HepG2 (cell line): ENCODE results near the gene KRTAP27-1. TPM values are rescaled to one million over a fixed set of nuclear protein-coding genes. Genes with fewer than 3 reads are reported as not detected.

Experiments used
- ATAC-seq: fragments of 200-7000 bp; cut with Tn5 transposase; 3 replicates; pipeline ENCODE4 v1.9.1; 2020; ENCODE audit warnings: mild to moderate bottlenecking, moderate library complexity
- BruUV-seq: library from RNA; stranded (reverse); fragments of 400-500 nt; replicated peaks from 2 replicates; lab custom pipeline; 2021; lab: Mats Ljungman, UMichigan
- CTCF ChIA-PET: fragments of 300-600 bp; formaldehyde crosslinking; extraction: SDS; loops from one replicate; lab custom pipeline; 2021; ENCODE audit warnings: low total read pairs, inconsistent platforms, low intra/inter-chr PET ratio; lab: Yijun Ruan, JAX
- POLR2A ChIA-PET: fragments of 350-600 bp; sonication (Branson Sonifier 250); formaldehyde crosslinking; loops from one replicate; lab custom pipeline; 2020; ENCODE audit warnings: antibody characterized with exemption, inconsistent platforms; lab: Yijun Ruan, JAX
- DNase-seq: peaks from one replicate; pipeline ENCODE4 v3.0.0-alpha.2; 2015; ENCODE audit warnings: low spot score
- FAIRE-seq: peaks from 3 replicates; lab custom pipeline; 2011; peaks lifted over from hg19 to GRCh38; lab: Jason Lieb, UNC
- H2AFZ ChIP-seq: one replicate; pipeline ENCODE4 v1.6.1; 2011; ENCODE audit warnings: low read length, inconsistent platforms
- H3K27ac ChIP-seq: fragments of 300-600 bp; 3 replicates; pipeline ENCODE4 v1.8.0; 2011; ENCODE audit warnings: mixed run types, mild to moderate bottlenecking, mixed read lengths, low read length, inconsistent platforms; ENCODE audit not compliant: insufficient read depth; ENCODE audit errors: extremely low read length
- H3K27me3 ChIP-seq, 2 experiments: fragments of 200-600 bp in 1 of 2; 2 replicates in 1 of 2; 3 replicates in 1 of 2; pipeline versions ENCODE4 v1.6.0 to v1.8.0; 2011; ENCODE audit warnings: low read length in 2 of 2, mild to moderate bottlenecking in 2 of 2, moderate library complexity in 2 of 2, inconsistent platforms in 1 of 2; ENCODE audit not compliant: insufficient read depth in 2 of 2, control insufficient read depth in 1 of 2
- H3K36me3 ChIP-seq, 2 experiments: fragments of 200-600 bp in 1 of 2; replicated peaks in 1 of 2; 2 replicates in 1 of 2; 3 replicates in 1 of 2; pipeline versions ENCODE4 v1.5.1 to v1.8.0; 2011; ENCODE audit warnings: low read length in 2 of 2, inconsistent platforms in 1 of 2; ENCODE audit not compliant: insufficient read depth in 2 of 2, control insufficient read depth in 1 of 2
- H3K4me1 ChIP-seq: 2 replicates; pipeline ENCODE4 v1.5.1; 2012; ENCODE audit warnings: low read length, inconsistent platforms; ENCODE audit not compliant: insufficient read depth
- H3K4me2 ChIP-seq: 2 replicates; pipeline ENCODE4 v1.6.0; 2011; ENCODE audit warnings: low read depth, low read length, inconsistent platforms
- H3K4me3 ChIP-seq, 3 experiments: fragments of 200-600 bp in 1 of 3; sonication (generic), shearing (Covaris generic) in 1 of 3; replicated peaks in 1 of 3; 2 replicates each; pipeline ENCODE4 v1.5.1; 2011 to 2016; ENCODE audit warnings: low read length in 3 of 3, inconsistent platforms in 2 of 3, low read depth in 2 of 3, mild to moderate bottlenecking in 2 of 3, control low read depth in 1 of 3, mixed read lengths in 1 of 3; ENCODE audit not compliant: insufficient read depth in 1 of 3
- H3K79me2 ChIP-seq: one replicate; pipeline ENCODE4 v1.6.1; 2011; ENCODE audit warnings: low read length, inconsistent platforms; ENCODE audit not compliant: insufficient read depth
- H3K9ac ChIP-seq: 2 replicates; pipeline ENCODE4 v1.6.0; 2011; ENCODE audit warnings: mild to moderate bottlenecking, low read depth, low read length, inconsistent platforms; ENCODE audit not compliant: insufficient read depth
- H3K9me3 ChIP-seq: 2 replicates; pipeline ENCODE4 v1.5.1; 2012; ENCODE audit warnings: mild to moderate bottlenecking, low read length
- H4K20me1 ChIP-seq: 2 replicates; pipeline ENCODE4 v1.6.0; 2011; ENCODE audit warnings: inconsistent platforms, mild to moderate bottlenecking, low read length, moderate library complexity; ENCODE audit not compliant: insufficient read depth
- HCFC1 ChIP-seq: fragments of 150-350 bp; IDR thresholded peaks from 2 replicates; pipeline ENCODE4 v1.6.1; 2014; ENCODE audit warnings: low read depth, low read length
- MTA3 ChIP-seq: sonication (generic); formaldehyde crosslinking; IDR thresholded peaks from 2 replicates; pipeline ENCODE4 v1.4.0; 2020; ENCODE audit warnings: missing genetic modification reagents
- RFX1 ChIP-seq: fragments of 450-650 bp; IDR thresholded peaks from 2 replicates; pipeline ENCODE4 v1.6.1; 2017
- STAG1 ChIP-seq: sonication (generic); formaldehyde crosslinking; IDR thresholded peaks from 2 replicates; pipeline ENCODE4 v1.4.0; 2020; ENCODE audit warnings: missing genetic modification reagents
- TCF12 ChIP-seq, 2 experiments: fragments of 450-650 bp in 1 of 2; sonication (generic) in 1 of 2; formaldehyde crosslinking in 1 of 2; IDR thresholded peaks; 2 replicates each; pipeline versions ENCODE4 v1.6.1 to v1.8.0; 2017 to 2022; ENCODE audit warnings: antibody characterized with exemption in 1 of 2, mild to moderate bottlenecking in 1 of 2, missing genetic modification reagents in 1 of 2, moderate library complexity in 1 of 2
- ZKSCAN8 ChIP-seq: IDR thresholded peaks from 2 replicates; pipeline ENCODE4 v1.6.1; 2016; ENCODE audit warnings: borderline replicate concordance, missing genetic modification reagents, missing compliant biosample characterization
- ZNF446 ChIP-seq: sonication (generic); formaldehyde crosslinking; IDR thresholded peaks from 2 replicates; pipeline ENCODE4 v1.5.0; 2020; ENCODE audit warnings: mild to moderate bottlenecking, missing genetic modification reagents
- ZNF607 ChIP-seq: sonication (generic); formaldehyde crosslinking; IDR thresholded peaks from 2 replicates; pipeline ENCODE4 v1.5.1; 2020; ENCODE audit warnings: missing genetic modification reagents, mild to moderate bottlenecking, borderline replicate concordance
- ZNF703 ChIP-seq: sonication (generic); formaldehyde crosslinking; IDR thresholded peaks from 2 replicates; pipeline ENCODE4 v1.5.1; 2020; ENCODE audit warnings: missing genetic modification reagents, mild to moderate bottlenecking, moderate library complexity, borderline replicate concordance
- ZSCAN31 ChIP-seq: sonication (generic); formaldehyde crosslinking; IDR thresholded peaks from 2 replicates; pipeline ENCODE4 v1.5.0; 2020; ENCODE audit warnings: low read depth, mild to moderate bottlenecking, missing genetic modification reagents
- WGBS: methylation state at CpG from one replicate; pipeline ENCODE4 v1.1.6; 2017; ENCODE audit warnings: low lambda C conversion rate; 5-methylcytosine and 5-hydroxymethylcytosine counted together
- in situ Hi-C: cut with HindIII; loops from 2 replicates; pipeline ENCODE4 v1.10.0; 2017; ENCODE audit warnings: low pct_unique_long_range_greater_than_20kb; ENCODE audit not compliant: extremely low pct_ligation_motif_present
- intact Hi-C: fragments of 100-400 bp; cut with micrococcal nuclease; formaldehyde crosslinking; loops from one replicate; pipeline ENCODE4 v1.10.0; 2022; ENCODE audit not compliant: unreplicated experiment
- polyA plus RNA-seq, 8 experiments: library from polyadenylated mRNA; depleted of rRNA in 3 of 8; stranded (reverse) in 7 of 8; unstranded in 1 of 8; fragments of >200 nt; fragmentation: Illumina TruSeq in 4 of 8; extraction: Trizol in 4 of 8; gene quantifications; 2 replicates each; pipeline versions ENCODE4 v1.2.1 to v1.2.3, GENCODE V29; 2011 to 2016; ENCODE audit warnings: low read depth in 4 of 8, missing spikeins in 1 of 8, mixed read lengths in 1 of 8; ENCODE audit not compliant: insufficient read depth in 1 of 8
- total RNA-seq, 5 experiments: library from RNA; depleted of rRNA; stranded (reverse); fragments of >200 nt; fragmentation: Illumina TruSeq; extraction: Trizol; gene quantifications; 2 replicates each; pipeline ENCODE4 v1.2.3, GENCODE V29; 2016; ENCODE audit warnings: low read depth in 1 of 5
- TF ChIP-seq, protein P1 (sequence below): IDR thresholded peaks from 2 replicates; pipeline ENCODE4 v1.6.1; 2018; ENCODE audit warnings: missing genetic modification reagents
- TF ChIP-seq, protein P2 (sequence below): sonication (generic); formaldehyde crosslinking; conservative IDR thresholded peaks from 2 replicates; pipeline ENCODE4 v1.4.0; 2020; ENCODE audit warnings: missing genetic modification reagents
- TF ChIP-seq, protein P3 (sequence below): sonication (generic); formaldehyde crosslinking; IDR thresholded peaks from 2 replicates; pipeline ENCODE4 v1.5.0; 2020; ENCODE audit warnings: mild to moderate bottlenecking, missing genetic modification reagents, moderate library complexity

KRTAP27-1 gene
- total and polyA plus RNA-seq, 2 of the 13 experiments (the other 11 are each of a cell fraction or from before 2014, with no cell fraction given): not detected

DNA sequence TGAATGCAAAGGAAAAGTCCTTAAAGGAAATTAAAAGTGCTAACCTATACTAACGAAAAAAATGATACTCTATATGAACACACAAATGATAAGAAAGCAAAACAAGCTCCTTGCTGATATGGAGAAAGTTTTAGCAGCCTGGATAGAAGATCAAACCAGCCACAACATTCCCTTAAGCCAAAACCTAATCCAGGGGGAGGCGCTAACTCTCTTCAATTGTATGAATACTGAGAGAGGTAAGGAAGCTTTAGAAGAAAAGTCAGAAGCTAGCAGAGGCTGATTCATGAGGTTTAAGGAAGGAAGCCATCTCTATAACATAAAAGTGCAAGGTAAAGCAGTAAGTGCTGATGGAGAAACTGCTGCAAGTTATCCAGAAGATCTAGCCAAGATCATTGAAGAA, 7.5 kb upstream of the KRTAP27-1 start:
- CTCF ChIA-PET: no interaction called here
- no peak for DNase-seq
- no peaks in the 10 kb centered on the region for H3K27me3 ChIP-seq
- H3K4me2 ChIP-seq: no peak overlapping the region
- no peak for FAIRE-seq
- peaks cover 71% of the 10 kb centered on the region for H3K9me3 ChIP-seq
- H3K4me3 ChIP-seq: no peak overlapping the region
- no peak overlapping the region for H3K27ac ChIP-seq
- intact Hi-C loops: no loop called here
- no peak overlapping the region for H2AFZ ChIP-seq
- WGBS: 11% methylated on average over 2 of the region's 2 CpGs
- no peaks in the 10 kb centered on the region for H3K36me3 ChIP-seq
- H3K9ac ChIP-seq: no peak overlapping the region
- H3K4me1 ChIP-seq: no peaks in the 10 kb centered on the region
- no TSS peak for BruUV-seq
- POLR2A ChIA-PET: no interaction called here
- H3K79me2 ChIP-seq: no peaks in the 10 kb centered on the region
- no peaks in the 10 kb centered on the region for H4K20me1 ChIP-seq
- TF ChIP-seq, protein P1, sequence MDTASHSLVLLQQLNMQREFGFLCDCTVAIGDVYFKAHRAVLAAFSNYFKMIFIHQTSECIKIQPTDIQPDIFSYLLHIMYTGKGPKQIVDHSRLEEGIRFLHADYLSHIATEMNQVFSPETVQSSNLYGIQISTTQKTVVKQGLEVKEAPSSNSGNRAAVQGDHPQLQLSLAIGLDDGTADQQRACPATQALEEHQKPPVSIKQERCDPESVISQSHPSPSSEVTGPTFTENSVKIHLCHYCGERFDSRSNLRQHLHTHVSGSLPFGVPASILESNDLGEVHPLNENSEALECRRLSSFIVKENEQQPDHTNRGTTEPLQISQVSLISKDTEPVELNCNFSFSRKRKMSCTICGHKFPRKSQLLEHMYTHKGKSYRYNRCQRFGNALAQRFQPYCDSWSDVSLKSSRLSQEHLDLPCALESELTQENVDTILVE: no peak
- TF ChIP-seq RFX1: no peak
- in situ Hi-C loops: loop anchor here (25.0 kb wide), 1 partner anchor 742 kb away; no protein-coding TSS in a partner anchor
- no peak for ATAC-seq

DNA sequence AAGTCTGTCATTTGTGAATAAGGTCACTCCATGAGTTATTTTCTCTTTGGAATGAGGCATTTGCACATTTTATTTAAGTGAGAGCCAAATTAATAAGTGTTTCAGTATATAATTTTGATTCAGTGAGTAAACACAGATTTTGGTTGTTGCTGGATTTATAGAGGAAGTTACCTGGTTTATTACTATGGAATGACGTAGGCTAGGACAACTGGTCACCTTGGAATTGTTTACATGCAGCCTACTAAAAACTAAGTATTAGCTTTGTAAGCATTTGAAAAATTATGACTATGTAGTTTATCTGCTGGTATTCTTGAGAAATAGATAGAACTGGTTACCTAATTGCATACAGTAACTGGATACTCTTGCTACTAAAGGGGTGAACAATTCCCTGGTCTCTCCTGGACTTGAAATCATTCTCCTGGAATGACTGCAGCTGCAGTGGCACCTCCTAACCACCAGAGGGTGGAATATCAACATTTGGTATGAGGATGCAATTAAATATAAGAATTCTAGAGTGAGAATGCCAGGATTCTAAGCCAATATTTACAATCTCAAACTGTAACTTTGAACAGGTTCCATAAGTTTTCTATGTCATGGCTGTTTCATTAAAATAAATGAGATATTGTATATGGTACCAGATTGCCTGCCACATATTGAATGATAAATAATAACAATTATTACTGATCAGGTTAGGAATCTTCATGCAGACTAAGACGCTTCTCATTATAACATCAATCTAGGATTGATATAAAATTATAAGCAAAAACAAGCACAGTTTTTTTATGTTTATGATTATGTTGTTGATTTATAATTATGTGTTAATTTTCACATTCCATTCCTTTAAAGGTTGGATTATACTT, 3.5 kb upstream of the KRTAP27-1 start:
- Histone ChIP-seq H3K4me1 (no peaks in the 10 kb centered on the region), H3K4me2 (no peak overlapping the region), H3K9ac (no peak overlapping the region), H3K27ac (no peak overlapping the region), H3K27me3 (no peaks in the 10 kb centered on the region), H3K36me3 (no peaks in the 10 kb centered on the region), H4K20me1 (no peaks in the 10 kb centered on the region), H3K4me3 (no peak overlapping the region), H3K9me3 (peaks cover 69% of the 10 kb centered on the region), H3K79me2 (no peaks in the 10 kb centered on the region), H2AFZ (no peak overlapping the region)
- no peak for ATAC-seq
- FAIRE-seq: no peak
- in situ Hi-C loops: loop anchor here (25.0 kb wide), 1 partner anchor 746 kb away; no protein-coding TSS in a partner anchor
- 68% methylated on average over 2 of the region's 2 CpGs for WGBS
- no TSS peak for BruUV-seq
- DNase-seq: peak; percentile 3
- CTCF ChIA-PET: interaction anchor here (0.9 kb wide), 1 partner anchor 745 kb away, joined by 5 read pairs; no protein-coding TSS in a partner anchor
- POLR2A ChIA-PET: no interaction called here
- intact Hi-C loops: no loop called here
- no peak for TF ChIP-seq TCF12 (IDR thresholded peaks at IDR 0.05)
- no peak for TF ChIP-seq TCF12 (CRISPR knock-in tag; IDR thresholded peaks at IDR 0.05)
- TF ChIP-seq, protein P2, sequence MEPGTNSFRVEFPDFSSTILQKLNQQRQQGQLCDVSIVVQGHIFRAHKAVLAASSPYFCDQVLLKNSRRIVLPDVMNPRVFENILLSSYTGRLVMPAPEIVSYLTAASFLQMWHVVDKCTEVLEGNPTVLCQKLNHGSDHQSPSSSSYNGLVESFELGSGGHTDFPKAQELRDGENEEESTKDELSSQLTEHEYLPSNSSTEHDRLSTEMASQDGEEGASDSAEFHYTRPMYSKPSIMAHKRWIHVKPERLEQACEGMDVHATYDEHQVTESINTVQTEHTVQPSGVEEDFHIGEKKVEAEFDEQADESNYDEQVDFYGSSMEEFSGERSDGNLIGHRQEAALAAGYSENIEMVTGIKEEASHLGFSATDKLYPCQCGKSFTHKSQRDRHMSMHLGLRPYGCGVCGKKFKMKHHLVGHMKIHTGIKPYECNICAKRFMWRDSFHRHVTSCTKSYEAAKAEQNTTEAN (CRISPR knock-in tag): no peak
- no peak for TF ChIP-seq ZNF607 (CRISPR knock-in tag)
- peak; percentile 25; the same call in 1 of the 2 replicates for TF ChIP-seq STAG1 (CRISPR knock-in tag)
- TF ChIP-seq ZSCAN31 (CRISPR knock-in tag): no peak
- no peak for TF ChIP-seq MTA3 (CRISPR knock-in tag)
- TF ChIP-seq ZNF446: no peak
- no peak for TF ChIP-seq ZKSCAN8 (CRISPR knock-in tag)
- TF ChIP-seq, protein P3, sequence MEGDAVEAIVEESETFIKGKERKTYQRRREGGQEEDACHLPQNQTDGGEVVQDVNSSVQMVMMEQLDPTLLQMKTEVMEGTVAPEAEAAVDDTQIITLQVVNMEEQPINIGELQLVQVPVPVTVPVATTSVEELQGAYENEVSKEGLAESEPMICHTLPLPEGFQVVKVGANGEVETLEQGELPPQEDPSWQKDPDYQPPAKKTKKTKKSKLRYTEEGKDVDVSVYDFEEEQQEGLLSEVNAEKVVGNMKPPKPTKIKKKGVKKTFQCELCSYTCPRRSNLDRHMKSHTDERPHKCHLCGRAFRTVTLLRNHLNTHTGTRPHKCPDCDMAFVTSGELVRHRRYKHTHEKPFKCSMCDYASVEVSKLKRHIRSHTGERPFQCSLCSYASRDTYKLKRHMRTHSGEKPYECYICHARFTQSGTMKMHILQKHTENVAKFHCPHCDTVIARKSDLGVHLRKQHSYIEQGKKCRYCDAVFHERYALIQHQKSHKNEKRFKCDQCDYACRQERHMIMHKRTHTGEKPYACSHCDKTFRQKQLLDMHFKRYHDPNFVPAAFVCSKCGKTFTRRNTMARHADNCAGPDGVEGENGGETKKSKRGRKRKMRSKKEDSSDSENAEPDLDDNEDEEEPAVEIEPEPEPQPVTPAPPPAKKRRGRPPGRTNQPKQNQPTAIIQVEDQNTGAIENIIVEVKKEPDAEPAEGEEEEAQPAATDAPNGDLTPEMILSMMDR (CRISPR knock-in tag): peak; percentile 45
- TF ChIP-seq HCFC1: no peak
- no peak for TF ChIP-seq ZNF703
